ENCODE data around the gene COG8. TPM values are rescaled to one million over a fixed set of nuclear protein-coding genes. Genes with fewer than 3 reads are reported as not detected.
A peak's percentile ranks its signal among the peaks of the same experiment; 100 is the strongest.

COG8 gene
- total RNA-seq, 2 donors from 2014 or later: 45.8 to 49.3 TPM

DNA sequence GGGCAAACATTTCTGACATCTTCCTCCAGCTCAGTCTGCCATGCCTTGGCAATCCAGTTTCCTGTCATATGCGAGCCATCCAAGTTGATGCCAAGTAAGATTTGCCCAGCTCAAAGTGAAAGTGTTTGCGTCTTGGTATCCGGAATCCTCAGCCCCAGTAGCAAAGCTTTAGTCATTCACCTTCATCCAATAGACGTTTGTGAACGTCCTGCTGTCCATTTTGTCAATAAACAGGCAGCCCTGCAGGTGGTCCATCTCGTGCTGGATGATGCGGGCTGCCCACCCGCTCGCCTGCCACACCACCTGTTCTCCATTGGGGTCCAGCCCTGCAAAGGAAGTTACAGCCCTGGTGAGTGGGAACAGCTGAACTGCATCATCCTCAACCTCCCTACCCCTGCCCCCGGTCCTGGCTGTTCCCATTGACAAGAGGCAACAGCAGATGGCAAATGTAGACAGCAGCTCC, 10.5 kb downstream of the COG8 start:
- peaks cover 21% of the 10 kb centered on the region for H3K4me1 Mint-ChIP-seq
- TF ChIP-seq, protein P1, sequence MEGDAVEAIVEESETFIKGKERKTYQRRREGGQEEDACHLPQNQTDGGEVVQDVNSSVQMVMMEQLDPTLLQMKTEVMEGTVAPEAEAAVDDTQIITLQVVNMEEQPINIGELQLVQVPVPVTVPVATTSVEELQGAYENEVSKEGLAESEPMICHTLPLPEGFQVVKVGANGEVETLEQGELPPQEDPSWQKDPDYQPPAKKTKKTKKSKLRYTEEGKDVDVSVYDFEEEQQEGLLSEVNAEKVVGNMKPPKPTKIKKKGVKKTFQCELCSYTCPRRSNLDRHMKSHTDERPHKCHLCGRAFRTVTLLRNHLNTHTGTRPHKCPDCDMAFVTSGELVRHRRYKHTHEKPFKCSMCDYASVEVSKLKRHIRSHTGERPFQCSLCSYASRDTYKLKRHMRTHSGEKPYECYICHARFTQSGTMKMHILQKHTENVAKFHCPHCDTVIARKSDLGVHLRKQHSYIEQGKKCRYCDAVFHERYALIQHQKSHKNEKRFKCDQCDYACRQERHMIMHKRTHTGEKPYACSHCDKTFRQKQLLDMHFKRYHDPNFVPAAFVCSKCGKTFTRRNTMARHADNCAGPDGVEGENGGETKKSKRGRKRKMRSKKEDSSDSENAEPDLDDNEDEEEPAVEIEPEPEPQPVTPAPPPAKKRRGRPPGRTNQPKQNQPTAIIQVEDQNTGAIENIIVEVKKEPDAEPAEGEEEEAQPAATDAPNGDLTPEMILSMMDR (conservative IDR thresholded peaks at IDR 0.05): no peak
- H3K27ac Mint-ChIP-seq: no peak overlapping the region
- no peak for DNase-seq
- peak overlapping the region; percentile 44 for H3K9ac ChIP-seq (ENCODE audit: extremely low read depth, low read length, poor library complexity, severe bottlenecking)
- peaks cover 73% of the 10 kb centered on the region for H3K36me3 ChIP-seq (ENCODE audit: control insufficient read depth, insufficient read depth, low read length)
- no peaks in the 10 kb centered on the region for H3K4me1 ChIP-seq (ENCODE audit: control insufficient read depth, insufficient read depth, low read length)
- 83% methylated on average over 9 to 10 of the region's 10 CpGs for WGBS, 2 experiments (ENCODE audit: insufficient coverage in 1 of 2, insufficient read length in 1 of 2)
- no peaks in the 10 kb centered on the region for H3K9me3 ChIP-seq (ENCODE audit: control insufficient read depth, low read length)
- H3K36me3 Mint-ChIP-seq (ENCODE audit: low read depth): peaks cover 67% of the 10 kb centered on the region
- no peak overlapping the region for H3K27ac ChIP-seq (ENCODE audit: low read depth, low read length)
- peak overlapping the region; percentile 88 for H3K4me3 ChIP-seq (ENCODE audit: low read length)
- no peaks in the 10 kb centered on the region for H3K9me3 Mint-ChIP-seq
- peak overlapping the region; percentile 70 for H3K4me3 Mint-ChIP-seq
- H3K27me3 Mint-ChIP-seq (ENCODE audit: insufficient read depth): no peaks in the 10 kb centered on the region
- no peaks in the 10 kb centered on the region for H3K27me3 ChIP-seq (ENCODE audit: control insufficient read depth, insufficient read depth, low read length, poor library complexity, severe bottlenecking)

DNA sequence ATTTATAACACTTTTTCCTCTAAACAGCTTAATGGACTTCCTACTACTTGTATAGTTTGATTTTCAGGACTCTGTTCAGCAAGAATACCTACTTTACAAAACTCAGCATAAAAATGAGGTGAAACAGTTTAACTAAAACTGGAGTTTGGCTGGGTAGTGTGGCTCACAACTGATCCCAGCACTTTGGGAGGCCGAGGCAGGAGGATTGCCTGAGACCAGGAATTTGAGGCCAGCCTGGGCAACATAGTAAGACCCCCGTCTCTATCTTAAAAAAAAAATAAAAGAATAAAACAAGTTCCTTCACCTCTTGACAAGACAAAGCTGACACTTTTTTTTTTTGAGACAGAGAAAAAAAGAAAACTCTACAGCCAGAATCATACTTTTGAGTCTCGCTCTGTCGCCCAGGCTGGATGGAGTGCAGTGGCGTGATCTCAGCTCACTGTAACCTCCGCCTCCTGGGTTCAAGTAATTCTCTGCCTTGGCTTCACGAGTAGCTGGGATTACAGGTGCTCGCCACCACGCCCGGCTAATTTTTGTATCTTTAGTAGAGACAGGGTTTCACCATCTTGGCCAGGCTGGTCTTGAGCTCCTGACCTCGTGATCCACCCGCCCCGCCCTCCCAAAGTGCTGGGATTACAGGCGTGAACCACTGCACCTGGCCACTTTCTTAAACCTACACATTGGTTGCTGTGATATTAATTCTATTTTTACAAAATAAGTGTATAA, 11.6 kb downstream of the COG8 start:
- DNase-seq: peak; percentile 21
- Histone ChIP-seq H3K4me1 (ENCODE audit: control insufficient read depth, insufficient read depth, low read length) (no peaks in the 10 kb centered on the region), H3K9me3 (ENCODE audit: control insufficient read depth, low read length) (no peaks in the 10 kb centered on the region), H3K9ac (ENCODE audit: extremely low read depth, low read length, poor library complexity, severe bottlenecking) (no peak overlapping the region), H3K27ac (ENCODE audit: low read depth, low read length) (no peak overlapping the region), H3K36me3 (ENCODE audit: control insufficient read depth, insufficient read depth, low read length) (peaks cover 70% of the 10 kb centered on the region), H3K4me3 (ENCODE audit: low read length) (no peak overlapping the region), H3K27me3 (ENCODE audit: control insufficient read depth, insufficient read depth, low read length, poor library complexity, severe bottlenecking) (no peaks in the 10 kb centered on the region)
- H3K9me3 Mint-ChIP-seq: no peaks in the 10 kb centered on the region
- peaks cover 21% of the 10 kb centered on the region for H3K4me1 Mint-ChIP-seq
- no peaks in the 10 kb centered on the region for H3K27me3 Mint-ChIP-seq (ENCODE audit: insufficient read depth)
- H3K27ac Mint-ChIP-seq: no peak overlapping the region
- peak overlapping the region; percentile 70 for H3K4me3 Mint-ChIP-seq
- TF ChIP-seq, protein P1 (conservative IDR thresholded peaks at IDR 0.05): no peak
- H3K36me3 Mint-ChIP-seq (ENCODE audit: low read depth): peaks cover 68% of the 10 kb centered on the region
- 95 to 97% methylated on average over 5 to 14 of the region's 14 CpGs for WGBS, 2 experiments (ENCODE audit: insufficient coverage in 1 of 2, insufficient read length in 1 of 2)

DNA sequence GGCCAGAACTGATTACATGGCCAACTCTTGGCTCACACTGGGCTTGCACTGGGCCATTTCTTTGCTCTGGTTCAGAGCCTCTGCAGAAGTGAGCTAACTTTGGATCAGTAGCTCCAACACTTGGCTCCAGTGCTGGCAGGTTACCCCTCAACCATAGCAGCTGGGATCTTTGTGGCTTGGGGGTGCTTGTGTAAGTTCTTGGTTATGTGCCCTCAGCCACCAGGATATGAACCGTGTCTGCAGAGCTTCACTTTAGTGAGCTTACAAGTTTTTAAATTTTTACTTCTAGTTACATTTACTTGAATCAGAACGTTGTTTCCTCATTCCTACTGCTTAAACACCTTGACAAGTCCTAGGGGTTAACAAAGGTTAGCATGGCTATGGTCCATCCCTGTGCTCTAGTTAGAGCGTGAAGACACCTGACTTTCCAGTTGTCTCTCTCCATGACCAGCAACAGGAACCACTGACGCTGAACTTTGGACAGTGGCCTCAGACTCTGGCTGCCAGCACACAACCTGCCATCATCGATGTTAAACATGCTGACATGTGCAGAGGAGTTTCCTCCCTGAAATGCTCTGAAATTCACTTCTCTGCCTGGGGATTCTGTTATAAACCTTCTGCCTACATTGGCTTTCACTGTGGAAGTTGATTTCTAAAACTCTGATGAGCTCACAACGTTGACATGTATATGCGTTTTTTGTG, 13.0 kb downstream of the COG8 start:
- Mint-ChIP-seq H3K27ac (no peak overlapping the region), H3K9me3 (no peaks in the 10 kb centered on the region), H3K4me3 (no peak overlapping the region), H3K4me1 (peaks cover 21% of the 10 kb centered on the region), H3K36me3 (ENCODE audit: low read depth) (peaks cover 71% of the 10 kb centered on the region), H3K27me3 (ENCODE audit: insufficient read depth) (no peaks in the 10 kb centered on the region)
- 92 to 96% methylated on average over 5 to 7 of the region's 7 CpGs for WGBS, 2 experiments (ENCODE audit: insufficient coverage in 1 of 2, insufficient read length in 1 of 2)
- H3K4me1 ChIP-seq (ENCODE audit: control insufficient read depth, insufficient read depth, low read length): no peaks in the 10 kb centered on the region
- H3K36me3 ChIP-seq (ENCODE audit: control insufficient read depth, insufficient read depth, low read length): peaks cover 68% of the 10 kb centered on the region
- H3K27me3 ChIP-seq (ENCODE audit: control insufficient read depth, insufficient read depth, low read length, poor library complexity, severe bottlenecking): no peaks in the 10 kb centered on the region
- H3K27ac ChIP-seq (ENCODE audit: low read depth, low read length): no peak overlapping the region
- H3K9me3 ChIP-seq (ENCODE audit: control insufficient read depth, low read length): no peaks in the 10 kb centered on the region
- H3K4me3 ChIP-seq (ENCODE audit: low read length): peak overlapping the region; percentile 44
- TF ChIP-seq, protein P1 (conservative IDR thresholded peaks at IDR 0.05): no peak
- DNase-seq: no peak
- no peak overlapping the region for H3K9ac ChIP-seq (ENCODE audit: extremely low read depth, low read length, poor library complexity, severe bottlenecking)
